Calu3 (cell line): Measurements from ENCODE around the gene NFATC3. TPM values are rescaled to one million over a fixed set of nuclear protein-coding genes. Genes with fewer than 3 reads are reported as not detected.

ENCODE experiments used
- BruUV-seq: library from RNA; stranded (reverse); fragments of 400-500 nt; replicated peaks from 2 replicates; lab custom pipeline; 2021; lab: Mats Ljungman, UMichigan
- CTCF ChIA-PET: fragments of 300-600 bp; sonication (Branson Sonifier 250); formaldehyde crosslinking; loops from one replicate; lab custom pipeline; 2022; ENCODE audit warnings: antibody characterized with exemption; lab: Charles Lee
- DNase-seq: peaks from one replicate; pipeline ENCODE4 v3.0.0; 2022
- H3K27ac Mint-ChIP-seq: one replicate; pipeline ENCODE4 v1.8.0; 2022; ENCODE audit warnings: mixed read lengths; ENCODE audit not compliant: unreplicated experiment
- H3K27me3 Mint-ChIP-seq: one replicate; pipeline ENCODE4 v1.8.0; 2022; ENCODE audit warnings: mixed read lengths; ENCODE audit not compliant: unreplicated experiment
- H3K36me3 Mint-ChIP-seq: one replicate; pipeline ENCODE4 v1.8.0; 2022; ENCODE audit warnings: mild to moderate bottlenecking, moderate library complexity, mixed read lengths; ENCODE audit not compliant: insufficient read depth, unreplicated experiment
- H3K4me1 Mint-ChIP-seq: one replicate; pipeline ENCODE4 v1.8.0; 2022; ENCODE audit warnings: mild to moderate bottlenecking, low read depth, mixed read lengths; ENCODE audit not compliant: unreplicated experiment
- H3K4me3 Mint-ChIP-seq: one replicate; pipeline ENCODE4 v1.8.0; 2022; ENCODE audit warnings: mild to moderate bottlenecking, low read depth, moderate library complexity, mixed read lengths; ENCODE audit not compliant: unreplicated experiment
- H3K9me3 Mint-ChIP-seq: one replicate; pipeline ENCODE4 v1.8.0; 2022; ENCODE audit warnings: low read depth, mixed read lengths; ENCODE audit not compliant: unreplicated experiment
- intact Hi-C: fragments of 100-400 bp; cut with micrococcal nuclease; formaldehyde crosslinking; loops from one replicate; pipeline ENCODE4 v1.10.0; 2022; ENCODE audit not compliant: unreplicated experiment
- microRNA-seq: library from miRNA; unstranded; fragments of <30 nt; microRNA quantifications from one replicate; pipeline ENCODE4 v1.2.0, GENCODE V29; 2022
- total RNA-seq: library from RNA; stranded (reverse); gene quantifications from 2 replicates; pipeline ENCODE4 v1.2.3, GENCODE V29; 2022
- TF ChIP-seq, protein P1 (sequence below): fragments of 200-600 bp; IDR thresholded peaks from one replicate; pipeline ENCODE4 v1.8.0; 2022; ENCODE audit warnings: antibody characterized with exemption; ENCODE audit not compliant: unreplicated experiment

Gene NFATC3
- total RNA-seq, 1 experiment from 2014 or later, result 39.3 TPM

DNA sequence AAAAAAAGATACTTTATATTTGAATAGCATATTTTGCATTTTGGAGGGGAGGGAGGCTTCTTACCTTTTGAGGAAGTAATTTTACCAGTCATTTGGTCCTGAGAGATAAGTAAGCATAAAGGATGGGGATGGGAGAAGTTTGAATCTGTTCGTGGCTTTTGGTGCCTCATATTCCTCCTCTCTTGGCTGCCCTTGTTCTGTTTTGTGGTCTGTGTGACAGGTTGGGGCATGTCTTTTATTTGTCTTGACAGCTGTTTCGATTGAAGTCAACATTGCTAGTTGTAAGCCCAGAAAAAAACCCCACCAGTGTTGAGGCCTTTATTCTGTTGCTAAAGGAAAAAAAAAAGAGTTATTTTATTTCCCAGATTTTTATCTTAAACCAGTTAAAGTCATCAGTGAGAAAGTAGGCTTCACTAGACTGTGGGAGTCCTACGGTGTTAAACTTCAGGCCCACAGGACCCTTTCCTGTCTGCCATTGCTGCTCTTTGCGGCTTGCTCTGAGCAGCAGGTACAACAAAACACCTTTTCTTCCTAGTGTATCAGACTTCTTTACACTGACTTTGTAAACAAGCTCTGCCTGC lies 190.5 kb downstream of the NFATC3 start:
- TF ChIP-seq, protein P1, sequence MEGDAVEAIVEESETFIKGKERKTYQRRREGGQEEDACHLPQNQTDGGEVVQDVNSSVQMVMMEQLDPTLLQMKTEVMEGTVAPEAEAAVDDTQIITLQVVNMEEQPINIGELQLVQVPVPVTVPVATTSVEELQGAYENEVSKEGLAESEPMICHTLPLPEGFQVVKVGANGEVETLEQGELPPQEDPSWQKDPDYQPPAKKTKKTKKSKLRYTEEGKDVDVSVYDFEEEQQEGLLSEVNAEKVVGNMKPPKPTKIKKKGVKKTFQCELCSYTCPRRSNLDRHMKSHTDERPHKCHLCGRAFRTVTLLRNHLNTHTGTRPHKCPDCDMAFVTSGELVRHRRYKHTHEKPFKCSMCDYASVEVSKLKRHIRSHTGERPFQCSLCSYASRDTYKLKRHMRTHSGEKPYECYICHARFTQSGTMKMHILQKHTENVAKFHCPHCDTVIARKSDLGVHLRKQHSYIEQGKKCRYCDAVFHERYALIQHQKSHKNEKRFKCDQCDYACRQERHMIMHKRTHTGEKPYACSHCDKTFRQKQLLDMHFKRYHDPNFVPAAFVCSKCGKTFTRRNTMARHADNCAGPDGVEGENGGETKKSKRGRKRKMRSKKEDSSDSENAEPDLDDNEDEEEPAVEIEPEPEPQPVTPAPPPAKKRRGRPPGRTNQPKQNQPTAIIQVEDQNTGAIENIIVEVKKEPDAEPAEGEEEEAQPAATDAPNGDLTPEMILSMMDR, result no peak
- no TSS peak for BruUV-seq
- DNase-seq, result no peak
- H3K4me3 Mint-ChIP-seq, result no peak overlapping the region
- H3K27ac Mint-ChIP-seq, result no peak overlapping the region
- H3K27me3 Mint-ChIP-seq, result no peaks in the 10 kb centered on the region
- H3K4me1 Mint-ChIP-seq, result no peaks in the 10 kb centered on the region
- CTCF ChIA-PET, result no interaction called here
- H3K9me3 Mint-ChIP-seq, result no peaks in the 10 kb centered on the region
- no peaks in the 10 kb centered on the region for H3K36me3 Mint-ChIP-seq
- intact Hi-C loops, result no loop called here

- Mint-ChIP-seq H3K36me3 (peaks cover 1% of the 10 kb centered on the region), H3K4me1 (no peaks in the 10 kb centered on the region), H3K9me3 (no peaks in the 10 kb centered on the region), H3K27ac (no peak overlapping the region), H3K27me3 (no peaks in the 10 kb centered on the region), H3K4me3 (no peak overlapping the region)
- BruUV-seq, result no TSS peak
- CTCF ChIA-PET, result no interaction called here
- TF ChIP-seq, protein P1, result no peak
- intact Hi-C loops, result no loop called here
- DNase-seq, result no peak
Observed at GRCh38 chr16:68276223-68276622, 191.1 kb downstream of the NFATC3 start.

Small RNA genes within 50 kb of the gene (microRNA-seq; reads per million reads assigned to microRNA genes)
- gene MIR6773, result 5.6 reads per million, percentile 18 among the genes with 10 or more reads in this experiment

Other genes starting within 250 kb of the NFATC3 start
- gene THAP11, start 243.1 kb upstream of the NFATC3 start, total RNA-seq, result 38.3 and 39.1 TPM in 2 replicates
- gene NUTF2, start 238.4 kb upstream of the NFATC3 start, total RNA-seq, result 210 and 224 TPM in 2 replicates
- gene CENPT, start 237.7 kb upstream of the NFATC3 start, total RNA-seq, result 46.8 and 54.3 TPM in 2 replicates
- gene EDC4, start 212.3 kb upstream of the NFATC3 start, total RNA-seq, result 85.8 and 88.1 TPM in 2 replicates
- not detected in 2 replicates for gene NRN1L, start 200.5 kb upstream of the NFATC3 start, total RNA-seq
- gene PSKH1, start 192.1 kb upstream of the NFATC3 start, total RNA-seq, result 41.7 and 49.4 TPM in 2 replicates
- 2.6 and 3.4 TPM in 2 replicates for gene CTRL, start 153.5 kb upstream of the NFATC3 start, total RNA-seq
- gene PSMB10, start 148.5 kb upstream of the NFATC3 start, total RNA-seq, result 79.3 and 103 TPM in 2 replicates
- gene LCAT, start 141.2 kb upstream of the NFATC3 start, total RNA-seq, result 14.7 and 15.2 TPM in 2 replicates
- gene SLC12A4, start 116.7 kb upstream of the NFATC3 start, total RNA-seq, result 31.7 and 38.0 TPM in 2 replicates
- gene DPEP3, start 104.9 kb upstream of the NFATC3 start, total RNA-seq, result not detected in 2 replicates
- gene DPEP2, start 85.9 kb upstream of the NFATC3 start, total RNA-seq, result not detected in 2 replicates
- not detected in 2 replicates for gene DPEP2NB, start 69.5 kb upstream of the NFATC3 start, total RNA-seq
- 16.8 and 21.5 TPM in 2 replicates for gene DDX28, start 62.1 kb upstream of the NFATC3 start, total RNA-seq
- gene DUS2, start 62.1 kb upstream of the NFATC3 start, total RNA-seq, result 31.7 and 33.5 TPM in 2 replicates
- 100 and 103 TPM in 2 replicates for gene ESRP2, start 150.8 kb downstream of the NFATC3 start, total RNA-seq
- 16.9 and 22.5 TPM in 2 replicates for gene PLA2G15, start 160.0 kb downstream of the NFATC3 start, total RNA-seq
- 38.3 and 45.4 TPM in 2 replicates for gene SLC7A6, start 179.2 kb downstream of the NFATC3 start, total RNA-seq
- gene SLC7A6OS, start 225.6 kb downstream of the NFATC3 start, total RNA-seq, result 28.4 and 34.9 TPM in 2 replicates
- 49.4 and 57.8 TPM in 2 replicates for gene PRMT7, start 225.6 kb downstream of the NFATC3 start, total RNA-seq